ENCODE measurements around the gene FUZ.

DNA sequence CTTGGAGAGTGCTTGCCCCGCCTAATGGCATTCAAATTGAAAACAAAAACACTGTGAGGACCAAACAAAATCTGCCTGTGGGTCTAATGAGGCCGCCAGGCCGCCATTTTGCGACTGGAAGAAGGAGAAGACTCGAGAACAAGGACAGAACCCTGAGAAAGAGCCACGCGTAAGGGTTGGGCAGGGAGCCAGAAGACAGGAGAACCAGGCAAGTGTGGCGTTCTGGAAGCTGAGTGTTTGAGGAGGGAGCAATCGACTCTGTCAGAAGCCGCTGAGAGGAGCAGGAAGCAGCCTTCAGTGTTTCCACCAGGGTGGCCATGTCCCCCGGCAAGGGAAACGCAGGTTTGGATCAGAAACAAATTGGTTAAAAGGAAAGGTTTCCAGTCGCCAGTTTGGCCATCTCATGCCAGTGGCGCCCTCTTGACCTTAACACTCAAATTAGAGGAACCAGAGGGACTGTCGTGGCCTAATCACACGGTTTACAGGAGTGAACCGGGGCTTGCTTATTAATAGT lies 27.7 kb upstream of the FUZ start:
- TF ChIP-seq EZH2 (IDR thresholded peaks at IDR 0.05; ENCODE audit: insufficient read depth, poor library complexity, severe bottlenecking) (no peak), EZH2phosphoT487 (IDR thresholded peaks at IDR 0.05; ENCODE audit: insufficient read depth, low read depth) (no peak)

All from GM23248 (cell line).